ENCODE measurements around the gene ADD3.

ADD3 gene

GRCh38 chr10:110007161-110007700 is 553 bp upstream of the ADD3 start:
- DNase-seq: no peak

GRCh38 chr10:110008518-110009339 is 945 bp downstream of the ADD3 start:
- DNase-seq: peak; percentile 24

GRCh38 chr10:110009736-110010475 is 2.1 kb downstream of the ADD3 start:
- DNase-seq: peak; percentile 22

- no peak for DNase-seq
Measured at GRCh38 chr10:110010486-110011378, 2.9 kb downstream of the ADD3 start.

- DNase-seq: no peak
Measured at GRCh38 chr10:110011681-110012080, 3.9 kb downstream of the ADD3 start.

- DNase-seq: no peak
Measured at GRCh38 chr10:110013630-110014293, 6.0 kb downstream of the ADD3 start.

GRCh38 chr10:110016039-110016438 is 8.3 kb downstream of the ADD3 start:
- no peak for DNase-seq

GRCh38 chr10:110017052-110017451 is 9.3 kb downstream of the ADD3 start:
- no peak for DNase-seq

- DNase-seq: no peak
Measured at GRCh38 chr10:110017907-110018306, 10.1 kb downstream of the ADD3 start.

- no peak for DNase-seq
Measured at GRCh38 chr10:110020265-110020664, 12.5 kb downstream of the ADD3 start.

GRCh38 chr10:110022716-110023504 is 15.1 kb downstream of the ADD3 start:
- DNase-seq: no peak

- no peak for DNase-seq
Measured at GRCh38 chr10:110023785-110024465, 16.1 kb downstream of the ADD3 start.

- no peak for DNase-seq
Measured at GRCh38 chr10:110029450-110029849, 21.7 kb downstream of the ADD3 start.

- no peak for DNase-seq
Measured at GRCh38 chr10:110032801-110033700, 25.3 kb downstream of the ADD3 start.

- DNase-seq: no peak
Measured at GRCh38 chr10:110033701-110034235, 26.0 kb downstream of the ADD3 start.

- no peak for DNase-seq
Measured at GRCh38 chr10:110034596-110034995, 26.8 kb downstream of the ADD3 start.

- no peak for DNase-seq
Measured at GRCh38 chr10:110035070-110035921, 27.5 kb downstream of the ADD3 start.

- no peak for DNase-seq
Measured at GRCh38 chr10:110036640-110037039, 28.9 kb downstream of the ADD3 start.

Measured in activated CD4-positive, alpha-beta T cell treated with anti-CD3 and anti-CD28 coated beads for 1 hour (primary cell).